H1 (cell line): ENCODE results near the gene MTARC1. TPM values are rescaled to one million over a fixed set of nuclear protein-coding genes. Genes with fewer than 3 reads are reported as not detected.

Source experiments
- E2F6 ChIP-seq: IDR thresholded peaks from 2 replicates; pipeline ENCODE4 v1.6.1; 2012; ENCODE audit warnings: inconsistent platforms
- JUN ChIP-seq: IDR thresholded peaks from 2 replicates; pipeline ENCODE4 v1.6.1; 2011; ENCODE audit warnings: low read depth, mild to moderate bottlenecking, improper control_type of control experiment, low read length
- SP2 ChIP-seq: IDR thresholded peaks from 2 replicates; pipeline ENCODE4 v1.6.1; 2012; ENCODE audit warnings: mild to moderate bottlenecking, low read length, inconsistent platforms
- polyA plus RNA-seq, 7 experiments: library from polyadenylated mRNA; depleted of rRNA in 3 of 7; stranded (reverse) in 5 of 7; unstranded in 2 of 7; fragments of >200 nt in 5 of 7; fragments of 200-250 nt in 2 of 7; gene quantifications; 1 replicate in 5 of 7; 2 replicates in 1 of 7; 4 replicates in 1 of 7; pipeline versions ENCODE4 v1.2.1 to v1.2.3, GENCODE V29; 2011 to 2013; ENCODE audit warnings: missing spikeins in 2 of 7, mixed read lengths in 2 of 7
- total RNA-seq: library from RNA; stranded (reverse); fragmentation: NEBNext Ultra II Directional; extraction: Animal tissue kit (Norgen Biotek cat#: 25700); gene quantifications from 2 replicates; pipeline ENCODE4 v1.2.1, GENCODE V29; 2021

Gene MTARC1
- total and polyA plus RNA-seq, 2 of the 8 experiments (the other 6 are each of a cell fraction or from before 2014, with no cell fraction given) = 17.2 to 46.2 TPM

GRCh38 chr1:220754918-220755295, 31.8 kb upstream of the MTARC1 start (continued):
- TF ChIP-seq JUN = no peak
- no peak for TF ChIP-seq SP2
- TF ChIP-seq E2F6 = no peak
